ENCODE measurements around the gene FRMD4A.

DNA sequence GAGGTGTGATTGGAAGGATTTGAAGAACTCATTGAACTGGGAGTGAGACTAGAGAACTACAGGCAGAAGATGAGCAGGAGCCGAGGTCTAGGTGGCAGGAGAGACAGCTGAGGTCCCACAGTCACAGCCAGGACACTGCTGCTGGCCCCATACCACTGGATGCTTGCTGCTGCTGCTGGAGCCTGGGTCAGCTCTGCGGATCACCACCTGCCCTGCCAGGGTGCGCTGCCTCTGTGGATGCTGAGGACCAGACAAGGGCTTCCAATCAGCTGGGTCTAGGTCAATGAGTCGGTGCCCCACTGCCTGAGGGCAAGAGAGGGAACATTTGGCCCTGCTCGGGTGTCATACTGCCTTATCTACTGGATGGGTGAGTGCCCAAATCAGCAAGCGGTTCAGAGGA, 94.4 kb downstream of the FRMD4A start:
- TF ChIP-seq, protein P1, sequence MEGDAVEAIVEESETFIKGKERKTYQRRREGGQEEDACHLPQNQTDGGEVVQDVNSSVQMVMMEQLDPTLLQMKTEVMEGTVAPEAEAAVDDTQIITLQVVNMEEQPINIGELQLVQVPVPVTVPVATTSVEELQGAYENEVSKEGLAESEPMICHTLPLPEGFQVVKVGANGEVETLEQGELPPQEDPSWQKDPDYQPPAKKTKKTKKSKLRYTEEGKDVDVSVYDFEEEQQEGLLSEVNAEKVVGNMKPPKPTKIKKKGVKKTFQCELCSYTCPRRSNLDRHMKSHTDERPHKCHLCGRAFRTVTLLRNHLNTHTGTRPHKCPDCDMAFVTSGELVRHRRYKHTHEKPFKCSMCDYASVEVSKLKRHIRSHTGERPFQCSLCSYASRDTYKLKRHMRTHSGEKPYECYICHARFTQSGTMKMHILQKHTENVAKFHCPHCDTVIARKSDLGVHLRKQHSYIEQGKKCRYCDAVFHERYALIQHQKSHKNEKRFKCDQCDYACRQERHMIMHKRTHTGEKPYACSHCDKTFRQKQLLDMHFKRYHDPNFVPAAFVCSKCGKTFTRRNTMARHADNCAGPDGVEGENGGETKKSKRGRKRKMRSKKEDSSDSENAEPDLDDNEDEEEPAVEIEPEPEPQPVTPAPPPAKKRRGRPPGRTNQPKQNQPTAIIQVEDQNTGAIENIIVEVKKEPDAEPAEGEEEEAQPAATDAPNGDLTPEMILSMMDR (conservative IDR thresholded peaks at IDR 0.05; ENCODE audit: low read depth, low read length): no peak
- no peak for TF ChIP-seq RAD21 (IDR thresholded peaks at IDR 0.05; ENCODE audit: low read length)

Measured in IMR-90 (cell line).